ENCODE results near the gene TRIM24. TPM values are rescaled to one million over a fixed set of nuclear protein-coding genes. Genes with fewer than 3 reads are reported as not detected.
"Not testable (repeated sequence)": the region's sequence is repeated elsewhere in the genome, so short reads cannot be mapped to it uniquely, and the experiment has no call there.

TRIM24 gene
- 5.2 TPM for polyA plus RNA-seq (2012; ENCODE audit: low read depth, missing spikeins)

DNA sequence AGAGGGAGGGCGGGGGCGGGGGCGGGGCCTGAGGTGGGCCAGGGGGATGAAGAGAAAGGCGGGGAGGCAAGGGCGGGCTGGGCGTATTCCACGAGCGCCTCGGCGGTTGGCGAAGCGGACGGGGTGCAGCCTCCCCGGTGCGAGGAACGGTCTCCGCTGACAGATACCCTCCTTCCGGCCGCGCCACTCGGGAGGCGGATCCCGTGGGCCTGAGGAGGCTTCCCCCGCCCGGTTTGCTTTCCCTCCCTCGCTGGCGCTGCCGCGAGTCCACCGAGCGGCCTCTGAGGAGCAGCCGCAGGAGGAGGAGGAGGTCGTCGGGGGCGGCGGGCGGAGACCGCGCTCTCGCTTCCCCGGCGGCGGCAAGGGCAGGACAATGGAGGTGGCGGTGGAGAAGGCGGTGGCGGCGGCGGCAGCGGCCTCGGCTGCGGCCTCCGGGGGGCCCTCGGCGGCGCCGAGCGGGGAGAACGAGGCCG lies at the start of gene TRIM24:
TSS of gene TRIM24 (plus strand) at position 84 of the 473 bp plus-strand sequence. CDS start at position 374, 290 bp downstream.
- TF ChIP-seq POLR2A (IDR thresholded peaks at IDR 0.05; ENCODE audit: low read depth, low read length) = peak; percentile 74
- TF ChIP-seq POLR2AphosphoS5 (IDR thresholded peaks at IDR 0.05; ENCODE audit: low read depth, low read length) = peak; percentile 73
- peak; percentile 47; the same call in 1 of the 2 replicates for TF ChIP-seq TAF1 (IDR thresholded peaks at IDR 0.05; ENCODE audit: low read depth, low read length)
- peak; percentile 22; the same call in 1 of the 2 replicates for TF ChIP-seq POU2F2 (IDR thresholded peaks at IDR 0.05; ENCODE audit: low read depth, low read length)
- no peak for TF ChIP-seq PAX5 (IDR thresholded peaks at IDR 0.05; ENCODE audit: insufficient read depth, low read length, severe bottlenecking)
- no peak for TF ChIP-seq SPI1 (IDR thresholded peaks at IDR 0.05; ENCODE audit: low read depth, low read length)
- DNase-seq (ENCODE audit: insufficient read length, low spot score) = peak; percentile 87
- no peak for FAIRE-seq

- DNase-seq (ENCODE audit: insufficient read length, low spot score); FAIRE-seq: not testable (repeated sequence)
Measured at GRCh38 chr7:138412077-138412476, 48.0 kb upstream of the TRIM24 start.

DNA sequence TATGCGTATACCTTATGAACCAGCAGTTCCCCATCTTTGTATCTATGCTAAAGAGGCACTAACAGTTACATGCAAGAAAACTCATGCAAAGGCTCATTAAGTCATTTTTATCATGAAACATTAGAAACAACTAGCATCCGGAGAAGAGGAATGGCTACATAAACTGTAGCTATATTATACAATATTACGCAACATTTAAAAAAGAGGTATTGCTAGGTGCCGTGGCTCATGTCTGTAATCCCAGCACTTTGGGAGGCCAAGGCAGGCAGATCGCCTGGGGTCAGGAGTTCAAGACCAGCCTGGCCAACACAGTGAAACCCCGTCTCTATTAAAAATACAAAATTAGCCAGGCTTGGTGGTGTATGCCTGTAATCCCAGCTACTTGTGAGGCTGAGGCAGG lies 47.1 kb upstream of the TRIM24 start:
- not testable (repeated sequence) for FAIRE-seq; DNase-seq (ENCODE audit: insufficient read length, low spot score)

DNA sequence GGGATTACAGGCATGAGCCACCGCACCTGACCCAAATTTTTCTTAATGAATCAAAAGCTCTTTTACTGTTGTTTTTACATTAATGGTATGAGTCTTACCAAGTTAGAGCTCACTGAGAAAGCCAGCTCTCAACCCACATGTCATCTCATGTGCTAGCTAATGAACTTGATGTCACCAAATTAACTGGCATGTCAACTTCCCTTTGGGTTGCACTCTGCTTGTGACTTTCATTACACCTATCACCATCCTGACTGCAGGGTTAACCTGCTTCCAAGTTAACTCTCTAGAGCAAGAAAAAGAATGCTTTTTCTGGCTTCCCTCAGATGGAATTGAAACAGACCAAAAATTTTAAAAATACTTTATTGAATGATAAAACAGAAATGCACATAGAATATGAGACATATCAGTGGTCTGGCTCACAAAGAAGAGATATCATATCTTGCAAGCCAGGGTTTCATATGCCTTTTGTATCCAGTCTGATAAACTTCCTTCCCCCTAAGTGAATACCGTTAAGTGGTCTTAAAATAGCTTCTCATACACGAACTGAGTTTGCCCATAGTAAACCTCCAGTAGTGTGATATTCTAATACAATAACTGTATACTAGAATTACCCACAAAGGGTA lies 42.9 kb upstream of the TRIM24 start:
- no peak for DNase-seq (ENCODE audit: insufficient read length, low spot score)
- TF ChIP-seq POU2F2 (IDR thresholded peaks at IDR 0.05; ENCODE audit: low read depth, low read length) = no peak
- no peak for TF ChIP-seq PAX5 (IDR thresholded peaks at IDR 0.05; ENCODE audit: insufficient read depth, low read length, severe bottlenecking)
- TF ChIP-seq POLR2A (IDR thresholded peaks at IDR 0.05; ENCODE audit: low read depth, low read length) = no peak
- TF ChIP-seq SPI1 (IDR thresholded peaks at IDR 0.05; ENCODE audit: low read depth, low read length) = no peak
- no peak for TF ChIP-seq POLR2AphosphoS5 (IDR thresholded peaks at IDR 0.05; ENCODE audit: low read depth, low read length)
- no peak for TF ChIP-seq TAF1 (IDR thresholded peaks at IDR 0.05; ENCODE audit: low read depth, low read length)
- FAIRE-seq = no peak

GRCh38 chr7:138417764-138418163 lies 42.3 kb upstream of the TRIM24 start:
- TF ChIP-seq TAF1 (IDR thresholded peaks at IDR 0.05; ENCODE audit: low read depth, low read length) (no peak), POLR2AphosphoS5 (IDR thresholded peaks at IDR 0.05; ENCODE audit: low read depth, low read length) (no peak), SPI1 (IDR thresholded peaks at IDR 0.05; ENCODE audit: low read depth, low read length) (no peak), POU2F2 (IDR thresholded peaks at IDR 0.05; ENCODE audit: low read depth, low read length) (no peak), PAX5 (IDR thresholded peaks at IDR 0.05; ENCODE audit: insufficient read depth, low read length, severe bottlenecking) (no peak), POLR2A (IDR thresholded peaks at IDR 0.05; ENCODE audit: low read depth, low read length) (no peak)
- FAIRE-seq (no peak), DNase-seq (ENCODE audit: insufficient read length, low spot score) (no peak)

DNA sequence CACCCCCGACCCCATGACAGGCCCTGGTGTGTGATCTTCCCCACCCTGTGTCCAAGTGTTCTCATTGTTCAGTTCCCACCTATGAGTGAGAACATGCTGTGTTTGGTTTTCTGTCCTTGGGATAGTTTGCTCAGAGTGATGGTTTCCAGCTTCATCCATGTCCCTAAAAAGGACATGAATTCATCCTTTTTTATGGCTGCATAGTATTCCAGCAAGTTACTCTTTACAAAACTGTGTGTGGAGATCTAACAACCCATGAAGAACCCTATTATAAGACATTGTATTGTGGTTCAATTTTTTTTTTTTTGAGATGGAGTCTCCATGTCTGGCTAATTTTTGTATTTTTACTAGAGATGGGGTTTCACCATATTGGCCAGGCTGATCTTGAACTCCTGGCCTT lies 41.7 kb upstream of the TRIM24 start:
- not testable (repeated sequence) for FAIRE-seq; DNase-seq (ENCODE audit: insufficient read length, low spot score)

DNA sequence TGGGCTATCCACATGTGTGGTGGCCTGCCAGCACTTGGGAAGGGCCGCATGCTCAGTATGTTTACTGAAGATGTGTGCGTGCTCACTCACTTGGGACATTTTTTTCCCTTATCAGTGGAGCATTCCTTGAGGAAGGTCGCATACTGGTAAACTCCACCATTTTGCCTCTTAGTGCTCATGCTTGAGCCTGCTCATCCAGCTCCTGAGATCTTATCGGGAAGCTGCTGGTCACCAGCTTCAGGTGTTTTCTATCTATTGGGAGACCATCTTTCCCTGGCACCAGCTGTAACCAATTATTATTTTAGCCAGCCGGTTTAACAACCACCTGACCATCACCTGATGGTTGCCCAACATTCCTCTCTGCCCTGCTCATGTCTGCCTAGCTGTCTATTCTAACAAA lies 35.0 kb upstream of the TRIM24 start:
- FAIRE-seq (no peak), DNase-seq (ENCODE audit: insufficient read length, low spot score) (no peak)
- TF ChIP-seq POLR2AphosphoS5 (IDR thresholded peaks at IDR 0.05; ENCODE audit: low read depth, low read length) (no peak), POU2F2 (IDR thresholded peaks at IDR 0.05; ENCODE audit: low read depth, low read length) (no peak), TAF1 (IDR thresholded peaks at IDR 0.05; ENCODE audit: low read depth, low read length) (no peak), PAX5 (IDR thresholded peaks at IDR 0.05; ENCODE audit: insufficient read depth, low read length, severe bottlenecking) (no peak), SPI1 (IDR thresholded peaks at IDR 0.05; ENCODE audit: low read depth, low read length) (no peak), POLR2A (IDR thresholded peaks at IDR 0.05; ENCODE audit: low read depth, low read length) (no peak)

DNA sequence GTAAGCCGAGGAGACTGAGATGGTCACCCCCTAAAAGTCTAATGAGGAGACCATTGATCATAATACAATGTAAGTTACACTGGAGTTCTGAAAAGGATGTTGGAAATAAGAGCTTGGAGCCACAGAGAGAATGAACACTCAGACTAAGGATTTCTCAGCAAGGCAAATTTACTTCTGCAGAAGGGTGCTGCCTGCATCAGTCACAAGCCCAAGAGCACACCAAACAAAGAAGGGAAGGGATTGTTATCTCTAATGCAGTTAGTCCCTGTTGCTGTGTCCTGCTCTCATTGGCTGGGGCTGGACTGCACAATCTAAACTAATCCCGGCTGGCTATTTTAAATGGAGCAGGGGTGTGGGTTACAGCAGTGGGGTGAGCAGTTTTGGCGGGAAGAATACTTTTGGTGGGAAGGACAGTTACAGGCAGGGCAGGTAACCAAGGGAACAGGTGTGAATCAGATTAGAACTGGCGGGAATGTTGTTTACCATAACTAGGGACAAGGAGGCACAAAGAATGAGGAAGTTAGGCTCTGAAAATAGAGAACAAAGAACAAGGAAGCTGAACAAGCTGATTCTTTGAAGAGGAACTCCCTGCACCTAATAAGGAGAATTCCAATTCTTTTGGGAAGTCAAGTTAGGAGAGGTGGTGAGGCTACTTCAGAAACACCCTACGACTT lies 30.3 kb upstream of the TRIM24 start:
- DNase-seq (ENCODE audit: insufficient read length, low spot score) (no peak), FAIRE-seq (no peak)
- TF ChIP-seq SPI1 (IDR thresholded peaks at IDR 0.05; ENCODE audit: low read depth, low read length) (no peak), POU2F2 (IDR thresholded peaks at IDR 0.05; ENCODE audit: low read depth, low read length) (no peak), POLR2AphosphoS5 (IDR thresholded peaks at IDR 0.05; ENCODE audit: low read depth, low read length) (no peak), POLR2A (IDR thresholded peaks at IDR 0.05; ENCODE audit: low read depth, low read length) (no peak), TAF1 (IDR thresholded peaks at IDR 0.05; ENCODE audit: low read depth, low read length) (no peak), PAX5 (IDR thresholded peaks at IDR 0.05; ENCODE audit: insufficient read depth, low read length, severe bottlenecking) (no peak)

GRCh38 chr7:138431517-138431916 lies 28.5 kb upstream of the TRIM24 start:
- TF ChIP-seq TAF1 (IDR thresholded peaks at IDR 0.05; ENCODE audit: low read depth, low read length) = no peak
- TF ChIP-seq SPI1 (IDR thresholded peaks at IDR 0.05; ENCODE audit: low read depth, low read length) = no peak
- TF ChIP-seq POLR2A (IDR thresholded peaks at IDR 0.05; ENCODE audit: low read depth, low read length) = no peak
- TF ChIP-seq PAX5 (IDR thresholded peaks at IDR 0.05; ENCODE audit: insufficient read depth, low read length, severe bottlenecking) = no peak
- no peak for TF ChIP-seq POU2F2 (IDR thresholded peaks at IDR 0.05; ENCODE audit: low read depth, low read length)
- no peak for TF ChIP-seq POLR2AphosphoS5 (IDR thresholded peaks at IDR 0.05; ENCODE audit: low read depth, low read length)
- no peak for DNase-seq (ENCODE audit: insufficient read length, low spot score)
- FAIRE-seq = peak; percentile 26
